Adrenal gland (tissue), 12 donors: ENCODE measurements around the gene CAPN8. TPM values are rescaled to one million over a fixed set of nuclear protein-coding genes. Genes with fewer than 3 reads are reported as not detected.

Experiments
- DNase-seq, 7 donors: peaks; one replicate each; pipeline ENCODE4 v3.0.0-alpha.2; 2019 to 2020
- H3K27ac ChIP-seq, 5 donors: fragments of 200-600 bp; sonication (generic) in 4 of 5; 1 replicate in 3 of 5; 2 replicates in 2 of 5; pipeline versions ENCODE4 v1.5.1 to v1.8.0; 2016 to 2020; ENCODE audit warnings: mild to moderate bottlenecking in 1 of 5
- H3K27me3 ChIP-seq: fragments of 200-600 bp; 2 replicates; pipeline ENCODE4 v1.8.0; 2021
- H3K36me3 ChIP-seq, 2 donors: fragments of 200-600 bp; replicated peaks in 1 of 2; 1 replicate in 1 of 2; 2 replicates in 1 of 2; pipeline versions ENCODE4 v1.5.1 to v1.8.0; 2018 to 2022
- H3K4me1 ChIP-seq, 2 donors: fragments of 200-600 bp; replicated peaks in 1 of 2; 1 replicate in 1 of 2; 2 replicates in 1 of 2; pipeline versions ENCODE4 v1.5.1 to v1.8.0; 2018 to 2021
- H3K4me3 ChIP-seq, 4 donors: fragments of 200-600 bp; sonication (generic) in 3 of 4; one replicate each; pipeline ENCODE4 v1.5.1; 2016 to 2018
- H3K9me3 ChIP-seq, 3 donors: fragments of 200-600 bp; sonication (generic) in 1 of 3; replicated peaks in 1 of 3; 1 replicate in 2 of 3; 2 replicates in 1 of 3; pipeline versions ENCODE4 v1.5.1 to v1.8.0; 2016 to 2021
- CTCF ChIP-seq, 6 experiments: fragments of 450-650 bp in 4 of 6; fragments of 200-600 bp in 2 of 6; sonication (generic) in 1 of 6; IDR thresholded peaks; 1 replicate in 5 of 6; 2 replicates in 1 of 6; pipeline versions ENCODE4 v1.5.1 to v1.8.0; 2016 to 2021; ENCODE audit warnings: antibody characterized with exemption in 6 of 6, mild to moderate bottlenecking in 2 of 6, moderate library complexity in 1 of 6
- POLR2A ChIP-seq, 2 donors: fragments of 450-650 bp; IDR thresholded peaks; one replicate each; pipeline ENCODE4 v1.6.1; 2017; ENCODE audit warnings: antibody characterized with exemption in 2 of 2, mild to moderate bottlenecking in 2 of 2, moderate library complexity in 1 of 2
- WGBS, 4 donors: extraction: QIAGEN DNeasy Blood & Tissue Kit in 2 of 4; methylation state at CpG; one replicate each; pipeline versions ENCODE4 v1.1.5 to v1.1.7; 2013 to 2017; 5-methylcytosine and 5-hydroxymethylcytosine counted together
- intact Hi-C, 2 donors: fragments of 100-400 bp; cut with DNase I; formaldehyde crosslinking; loops; one replicate each; pipeline versions ENCODE4 v1.14.1 to v1.15.0; 2022 to 2023
- polyA plus RNA-seq, 3 donors: library from polyadenylated mRNA; stranded (reverse); fragments of 200-250 nt in 2 of 3; fragments of 350-450 nt in 1 of 3; fragmentation: Illumina TruSeq in 1 of 3; extraction: RNeasy Lipid Tissue Mini Kit (QIAGEN cat#74804) in 1 of 3; gene quantifications; one replicate each; pipeline ENCODE4 v1.2.3, GENCODE V29; 2013 to 2014
- total RNA-seq, 9 donors: library from RNA; depleted of rRNA in 4 of 9; stranded (reverse); fragments of >200 nt in 4 of 9; fragments of 120-200 nt in 1 of 9; fragmentation: NEBNext Ultra II Directional in 1 of 9; extraction: Animal tissue kit (Norgen Biotek cat#: 25700) in 1 of 9; gene quantifications; one replicate each; pipeline versions ENCODE4 v1.1.0 to v1.2.4, GENCODE V29; 2013 to 2023
- donor health status: healthy with polysubstance abuse.
- donor health status: Bipolar disorder and iron deficiency.
- donor health status: DM: yes; HTN: yes; CAD: no.
- donor health status: DM: no; HTN: no; CAD: no.
- donor health status: DM: no; HTN: no; CAD: no.
- donor health status: DM: yes; HTN: yes; CAD: no.

Gene CAPN8
- total and polyA plus RNA-seq, 12 donors: 0.14 to 1.7 (median 0.79) TPM; not detected in 4

GRCh38 chr1:223641523-223642039, 23.9 kb downstream of the CAPN8 start:
- DNase-seq: no peak
- Histone ChIP-seq H3K27me3 (no peaks in the 10 kb centered on the region), H3K4me3 (no peak overlapping the region), H3K9me3 (no peaks in the 10 kb centered on the region), H3K36me3 (no peaks in the 10 kb centered on the region), H3K27ac (no peak overlapping the region), H3K4me1 (no peaks in the 10 kb centered on the region)
- 77 to 81% (median 79%) methylated on average over 7 of the region's 7 CpGs for WGBS, 4 donors
- intact Hi-C loops: no loop called here
- TF ChIP-seq CTCF (IDR thresholded peaks at IDR 0.05) (no peak), POLR2A (IDR thresholded peaks at IDR 0.05) (no peak)

GRCh38 chr1:223639331-223639749, 26.2 kb downstream of the CAPN8 start:
- TF ChIP-seq POLR2A (IDR thresholded peaks at IDR 0.05) (no peak), CTCF (IDR thresholded peaks at IDR 0.05) (no peak)
- H3K27me3 ChIP-seq: no peaks in the 10 kb centered on the region
- no peaks in the 10 kb centered on the region for H3K9me3 ChIP-seq
- H3K4me3 ChIP-seq: no peak overlapping the region
- no peak for DNase-seq
- no peaks in the 10 kb centered on the region for H3K36me3 ChIP-seq
- H3K4me1 ChIP-seq: no peaks in the 10 kb centered on the region
- 56 to 72% (median 67%) methylated on average over 2 of the region's 2 CpGs for whole genome bisulfite sequencing, 4 donors
- H3K27ac ChIP-seq: no peak overlapping the region
- intact Hi-C loops: no loop called here

GRCh38 chr1:223635236-223635635, 30.3 kb downstream of the CAPN8 start:
- Histone ChIP-seq H3K4me3 (no peak overlapping the region), H3K27me3 (no peaks in the 10 kb centered on the region), H3K27ac (no peak overlapping the region), H3K36me3 (no peaks in the 10 kb centered on the region), H3K9me3 (no peaks in the 10 kb centered on the region), H3K4me1 (no peaks in the 10 kb centered on the region)
- intact Hi-C loops: no loop called here
- TF ChIP-seq CTCF (IDR thresholded peaks at IDR 0.05) (no peak), POLR2A (IDR thresholded peaks at IDR 0.05) (no peak)
- WGBS, 4 donors: 75 to 86% (median 83%) methylated on average over 4 of the region's 4 CpGs
- DNase-seq: no peak

GRCh38 chr1:223634423-223634822, 31.1 kb downstream of the CAPN8 start:
- Histone ChIP-seq H3K4me3 (no peak overlapping the region), H3K4me1 (no peaks in the 10 kb centered on the region), H3K36me3 (no peaks in the 10 kb centered on the region), H3K27ac (no peak overlapping the region), H3K27me3 (no peaks in the 10 kb centered on the region), H3K9me3 (no peaks in the 10 kb centered on the region)
- no peak for DNase-seq
- 72 to 86% (median 78%) methylated on average over 4 of the region's 4 CpGs for WGBS, 4 donors
- TF ChIP-seq POLR2A (IDR thresholded peaks at IDR 0.05) (no peak), CTCF (IDR thresholded peaks at IDR 0.05) (no peak)
- intact Hi-C loops: no loop called here
